Esophagus muscularis mucosa (tissue), 2 donors: ENCODE results near the gene DEPDC7.

ENCODE experiments used
- POLR2A ChIP-seq: fragments of 450-650 bp; IDR thresholded peaks from one replicate; pipeline ENCODE4 v1.6.1; 2017; ENCODE audit warnings: antibody characterized with exemption, moderate library complexity, mild to moderate bottlenecking, low read depth
- POLR2AphosphoS5 ChIP-seq, 2 donors: sonication (generic); formaldehyde crosslinking; IDR thresholded peaks; one replicate each; pipeline ENCODE4 v1.6.1; 2017; ENCODE audit warnings: antibody characterized with exemption in 2 of 2

DNA sequence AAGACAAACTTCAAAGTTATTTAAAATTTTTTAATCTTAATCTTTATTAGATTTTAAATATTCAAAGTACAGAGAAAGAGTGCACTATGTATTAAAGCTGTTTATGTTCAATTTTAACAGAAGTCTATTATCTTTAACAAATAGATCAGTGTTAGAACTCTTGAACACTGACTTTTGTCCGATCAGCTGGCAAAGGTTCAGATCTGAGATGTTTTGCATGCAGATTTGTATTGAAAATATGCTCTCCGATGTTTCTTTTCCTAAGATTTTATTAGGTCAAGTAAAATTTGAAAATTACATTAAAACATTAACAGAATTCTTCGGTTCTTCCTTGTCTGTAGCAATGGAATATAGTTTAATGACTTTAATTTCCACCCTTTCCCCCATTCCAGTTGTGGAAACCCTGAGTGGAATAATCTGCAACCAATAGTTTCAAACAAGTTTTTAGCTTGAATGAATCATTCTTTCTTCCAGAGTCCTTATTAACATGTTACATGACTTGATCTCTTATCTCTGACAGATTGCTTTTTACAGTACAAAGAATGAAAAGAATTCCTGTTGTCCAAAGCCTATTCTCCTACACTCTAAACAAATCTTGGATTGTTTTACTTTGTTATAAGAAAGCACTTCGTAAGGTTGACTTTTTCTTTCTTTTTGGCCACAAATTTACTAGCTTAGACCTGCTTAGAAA lies 12.3 kb downstream of the DEPDC7 start:
- no peak for TF ChIP-seq POLR2A
- no peak for TF ChIP-seq POLR2AphosphoS5 (IDR thresholded peaks at IDR 0.05)
